Stimulated activated CD4-positive, alpha-beta T cell treated with anti-CD3 and anti-CD28 coated beads, TNF-alpha, amount 100 ng/mL, for 1 hour (primary cell): ENCODE results near the gene RNF31.
"Not testable (repeated sequence)": the region's sequence is repeated elsewhere in the genome, so short reads cannot be mapped to it uniquely, and the experiment has no call there.

Experiments
- DNase-seq, 3 donors: peaks; one replicate each; pipeline ENCODE4 v3.0.0-alpha.2; 2020; ENCODE audit warnings: low read depth in 3 of 3, low spot score in 1 of 3

The RNF31 gene

GRCh38 chr14:24146978-24147760 is at the start of gene RNF31:
Gene RNF31, plus strand, starts transcription at chr14:24147498. Its CDS starts 201 bp downstream, at chr14:24147699.
- peak; percentile 91 to 92 (median 92) for DNase-seq

DNA sequence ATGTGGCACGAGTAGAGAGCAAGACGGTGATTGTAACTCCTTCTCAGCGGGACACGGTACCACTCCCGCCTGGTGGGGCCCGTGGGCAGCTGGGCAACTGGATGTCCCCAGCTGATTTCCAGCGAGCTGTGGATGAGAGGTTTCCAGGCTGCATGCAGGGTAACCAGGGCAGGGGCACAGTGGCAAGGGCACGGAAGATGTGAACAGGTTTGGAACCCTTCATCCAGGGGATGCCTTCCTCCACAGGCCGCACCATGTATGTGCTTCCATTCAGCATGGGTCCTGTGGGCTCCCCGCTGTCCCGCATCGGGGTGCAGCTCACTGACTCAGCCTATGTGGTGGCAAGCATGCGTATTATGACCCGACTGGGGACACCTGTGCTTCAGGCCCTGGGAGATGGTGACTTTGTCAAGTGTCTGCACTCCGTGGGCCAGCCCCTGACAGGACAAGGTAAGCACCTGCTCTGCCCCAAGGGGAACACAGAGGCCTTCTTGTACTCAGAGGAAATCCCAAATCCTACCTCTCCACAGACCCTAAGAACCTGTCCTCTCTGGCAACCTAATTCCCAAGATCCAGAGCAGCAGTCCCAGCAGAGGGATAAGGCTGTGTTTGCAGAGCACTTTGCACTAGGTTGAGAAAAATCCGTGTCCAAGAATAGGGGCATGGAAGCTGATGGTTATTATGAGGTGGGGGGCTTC is 48.9 kb upstream of the RNF31 start:
- DNase-seq = no peak

DNA sequence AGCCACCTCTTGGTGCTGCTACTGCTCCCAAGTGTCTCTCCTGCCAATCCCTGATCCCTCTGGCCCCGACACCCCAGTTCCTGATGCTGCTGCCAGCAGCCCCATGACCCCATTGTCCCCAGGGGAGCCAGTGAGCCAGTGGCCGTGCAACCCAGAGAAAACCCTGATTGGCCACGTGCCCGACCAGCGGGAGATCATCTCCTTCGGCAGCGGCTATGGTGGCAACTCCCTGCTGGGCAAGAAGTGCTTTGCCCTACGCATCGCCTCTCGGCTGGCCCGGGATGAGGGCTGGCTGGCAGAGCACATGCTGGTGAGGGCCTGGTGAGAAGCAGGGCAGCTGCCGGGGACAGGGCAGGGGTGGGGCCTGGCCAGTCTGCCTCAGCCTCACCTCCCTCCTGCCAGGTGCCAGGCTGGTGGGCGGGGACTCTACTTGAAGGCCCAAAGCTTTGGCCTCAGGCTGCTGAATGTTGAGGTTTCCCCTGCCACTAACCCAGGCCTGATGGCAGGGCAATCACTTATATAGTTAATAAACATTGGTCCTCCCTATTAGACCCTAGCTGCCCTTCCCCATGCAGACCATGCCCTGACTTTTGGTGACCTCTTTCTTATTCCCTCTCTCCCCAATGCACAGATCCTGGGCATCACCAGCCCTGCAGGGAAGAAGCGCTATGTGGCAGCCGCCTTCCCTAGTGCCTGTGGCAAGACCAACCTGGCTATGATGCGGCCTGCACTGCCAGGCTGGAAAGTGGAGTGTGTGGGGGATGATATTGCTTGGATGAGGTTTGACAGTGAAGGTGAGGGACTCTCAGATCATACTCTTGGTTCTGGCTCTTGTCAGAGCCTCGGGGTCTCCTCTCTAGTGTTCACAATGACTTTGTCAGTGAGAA is 48.1 kb upstream of the RNF31 start:
- DNase-seq = no peak

DNA sequence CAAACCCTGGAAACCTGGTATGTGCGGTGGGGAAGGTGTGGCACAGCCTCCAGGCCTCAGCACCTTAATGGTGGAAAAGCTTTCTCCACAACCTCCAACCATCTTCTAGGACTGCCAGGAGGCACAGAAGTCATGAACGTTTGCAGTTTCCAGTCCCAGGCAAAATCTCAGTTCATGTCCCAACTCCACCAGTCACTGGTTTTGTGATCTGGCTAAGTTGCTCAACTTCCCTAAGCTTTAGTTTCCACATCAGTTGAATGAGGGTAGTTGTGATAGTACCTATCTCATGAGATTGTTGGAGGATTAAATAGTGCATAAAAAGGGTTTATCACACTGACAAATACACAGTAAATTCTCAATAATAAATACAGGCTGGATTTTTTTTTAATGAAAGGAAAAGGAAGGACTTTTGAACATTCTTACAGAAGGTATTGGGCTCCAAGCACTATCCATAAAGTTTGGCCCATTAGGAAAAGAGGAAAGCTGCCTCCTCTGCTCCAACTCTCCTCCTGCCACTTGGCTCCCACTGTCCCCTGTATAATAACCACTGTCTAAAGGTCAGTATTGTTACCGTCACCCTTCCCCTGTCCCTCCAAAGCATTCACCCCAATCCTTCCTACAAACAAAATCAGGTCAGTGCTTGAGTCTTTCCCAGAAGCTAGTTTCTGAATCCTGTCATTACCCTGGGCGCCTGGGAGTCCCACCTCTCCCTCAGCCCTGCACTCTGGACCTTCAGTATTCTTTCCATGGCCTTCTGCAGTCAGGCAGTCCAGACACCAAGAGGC is 46.9 kb upstream of the RNF31 start:
- DNase-seq = no peak

DNA sequence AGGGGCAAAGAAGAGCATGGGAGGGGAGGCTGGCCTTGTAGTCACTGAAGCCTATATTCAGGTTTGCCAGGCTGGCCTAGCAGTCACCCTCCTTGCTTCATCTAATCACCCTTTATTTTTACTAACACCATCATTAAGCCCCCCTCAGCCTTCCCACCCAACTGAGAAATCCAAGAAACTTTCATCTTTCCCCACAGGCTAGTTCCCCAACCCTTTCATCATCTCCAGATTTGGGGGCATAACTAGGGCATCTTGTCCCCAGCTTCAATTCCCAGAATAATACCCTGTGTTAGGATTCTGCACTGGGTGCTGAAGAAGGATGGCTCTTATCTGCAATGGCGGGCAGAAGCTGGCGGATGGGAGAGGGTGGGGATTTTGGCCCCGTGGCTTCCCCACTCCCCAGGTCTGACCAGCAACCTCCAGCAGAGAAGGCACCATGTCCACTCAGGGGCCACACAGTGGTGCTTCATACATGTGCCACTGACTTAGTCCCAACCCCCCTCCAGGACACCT is 46.3 kb upstream of the RNF31 start:
- DNase-seq = no peak

DNA sequence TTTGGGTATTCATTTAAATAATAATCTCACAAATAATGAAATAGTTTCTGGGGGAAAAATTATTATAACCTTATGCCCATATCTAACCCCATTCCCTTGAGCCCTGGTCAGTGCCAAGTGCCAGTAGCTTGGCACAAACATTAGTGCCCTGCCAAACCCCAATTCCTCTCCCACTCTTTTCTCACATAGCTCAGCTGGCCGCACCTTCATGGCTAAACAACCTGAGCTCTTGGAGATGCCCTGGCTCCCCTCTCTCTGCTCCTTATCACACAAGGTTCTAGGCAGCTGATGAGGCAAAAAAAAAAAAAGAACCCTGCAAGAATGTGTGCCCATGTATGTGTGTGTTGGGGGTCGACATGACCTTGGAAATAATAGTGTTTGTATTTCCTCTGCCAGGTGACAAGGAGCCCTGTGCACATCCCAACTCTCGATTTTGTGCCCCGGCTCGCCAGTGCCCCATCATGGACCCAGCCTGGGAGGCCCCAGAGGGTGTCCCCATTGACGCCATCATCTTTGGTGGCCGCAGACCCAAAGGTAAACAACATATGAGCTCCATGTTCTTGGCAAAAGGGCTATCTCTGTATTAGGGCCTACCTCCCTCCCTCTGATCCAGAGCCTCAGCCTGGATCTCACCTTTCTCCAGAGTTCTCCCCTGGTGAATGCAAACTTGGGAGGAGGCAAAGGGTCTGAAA is 44.8 kb upstream of the RNF31 start:
- DNase-seq = no peak

DNA sequence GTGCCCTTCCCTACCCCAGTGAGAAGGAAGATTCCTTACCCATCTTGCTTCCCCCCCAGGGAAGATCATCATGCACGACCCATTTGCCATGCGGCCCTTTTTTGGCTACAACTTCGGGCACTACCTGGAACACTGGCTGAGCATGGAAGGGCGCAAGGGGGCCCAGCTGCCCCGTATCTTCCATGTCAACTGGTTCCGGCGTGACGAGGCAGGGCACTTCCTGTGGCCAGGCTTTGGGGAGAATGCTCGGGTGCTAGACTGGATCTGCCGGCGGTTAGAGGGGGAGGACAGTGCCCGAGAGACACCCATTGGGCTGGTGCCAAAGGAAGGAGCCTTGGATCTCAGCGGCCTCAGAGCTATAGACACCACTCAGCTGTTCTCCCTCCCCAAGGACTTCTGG is 43.8 kb upstream of the RNF31 start:
- DNase-seq = no peak

DNA sequence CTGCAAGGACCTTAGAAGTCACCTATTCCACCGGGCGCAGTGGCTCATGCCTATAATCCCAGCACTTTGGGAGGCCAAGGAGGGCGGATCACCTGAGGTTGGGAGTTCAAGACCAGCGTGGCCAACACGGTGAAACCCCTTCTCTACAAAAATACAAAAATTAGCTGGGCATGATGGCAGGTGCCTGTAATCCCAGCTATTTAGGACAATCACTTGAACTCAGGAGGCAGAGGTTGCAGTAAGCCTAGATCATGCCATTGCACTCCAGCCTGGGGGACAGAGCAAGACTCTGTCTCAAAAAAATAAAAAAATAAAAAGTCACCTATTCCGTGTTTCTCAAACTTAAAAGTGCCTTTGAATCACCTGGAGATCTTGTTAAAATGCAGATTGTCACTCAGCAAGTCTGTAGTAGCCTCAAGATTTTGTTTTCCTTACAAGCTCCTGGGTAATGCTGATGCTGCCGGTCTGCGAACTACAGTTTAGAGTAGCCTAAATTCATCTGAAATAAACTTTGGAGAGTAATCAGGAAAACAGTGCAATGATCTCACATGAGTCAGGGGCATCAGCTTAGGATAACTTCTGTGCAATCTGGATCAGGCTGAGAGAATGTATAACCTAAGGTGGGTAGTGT is 41.6 kb upstream of the RNF31 start:
- not testable (repeated sequence) for DNase-seq

- DNase-seq = no peak
Measured at GRCh38 chr14:24106672-24107271, 40.5 kb upstream of the RNF31 start.

DNA sequence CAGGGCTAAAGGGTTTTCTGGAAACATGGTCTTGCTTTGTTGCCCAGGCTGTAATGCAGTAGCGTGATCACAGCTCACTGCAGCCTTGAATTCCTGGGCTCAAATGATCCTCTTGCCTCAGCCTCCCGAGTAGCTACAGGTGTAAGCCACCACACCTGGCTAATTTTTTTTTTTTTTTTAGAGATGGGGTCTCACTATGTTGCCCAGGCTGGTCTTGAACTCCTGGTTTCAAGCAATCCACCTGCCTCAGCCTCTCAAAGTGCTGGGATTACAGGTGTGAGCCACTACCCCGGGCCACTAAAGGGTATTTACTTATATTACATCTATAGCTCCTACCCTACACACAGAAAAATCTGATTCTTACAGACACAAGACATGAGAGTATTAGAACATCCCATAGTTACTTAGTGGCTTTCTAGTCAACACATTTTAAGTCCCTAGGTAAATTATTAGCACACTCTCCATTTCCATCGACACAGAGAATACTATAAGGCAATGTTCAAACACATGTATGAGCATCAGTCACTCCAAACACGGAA is 38.9 kb upstream of the RNF31 start:
- no peak for DNase-seq

- DNase-seq = no peak
Measured at GRCh38 chr14:24110060-24110459, 37.2 kb upstream of the RNF31 start.

DNA sequence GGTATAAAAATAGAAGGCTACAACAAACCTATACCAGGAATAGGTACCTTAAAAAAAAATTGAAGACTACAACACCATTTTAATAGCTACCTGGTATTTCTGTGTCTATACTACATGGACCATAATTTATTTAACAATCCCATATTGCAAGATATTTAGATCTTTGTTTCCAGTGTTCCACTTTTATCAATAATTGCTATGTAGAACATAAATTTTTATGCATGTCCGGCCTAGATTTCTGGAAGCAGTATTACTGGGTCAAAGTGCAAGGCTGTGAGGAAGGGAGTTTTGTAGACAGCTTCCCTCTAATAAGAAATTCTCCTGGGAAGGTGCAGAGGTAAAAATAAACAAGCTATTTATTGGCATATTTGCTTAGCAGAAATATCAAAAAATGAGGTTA is 36.8 kb upstream of the RNF31 start:
- no peak for DNase-seq

GRCh38 chr14:24113379-24113800 is 33.9 kb upstream of the RNF31 start:
- no peak for DNase-seq

DNA sequence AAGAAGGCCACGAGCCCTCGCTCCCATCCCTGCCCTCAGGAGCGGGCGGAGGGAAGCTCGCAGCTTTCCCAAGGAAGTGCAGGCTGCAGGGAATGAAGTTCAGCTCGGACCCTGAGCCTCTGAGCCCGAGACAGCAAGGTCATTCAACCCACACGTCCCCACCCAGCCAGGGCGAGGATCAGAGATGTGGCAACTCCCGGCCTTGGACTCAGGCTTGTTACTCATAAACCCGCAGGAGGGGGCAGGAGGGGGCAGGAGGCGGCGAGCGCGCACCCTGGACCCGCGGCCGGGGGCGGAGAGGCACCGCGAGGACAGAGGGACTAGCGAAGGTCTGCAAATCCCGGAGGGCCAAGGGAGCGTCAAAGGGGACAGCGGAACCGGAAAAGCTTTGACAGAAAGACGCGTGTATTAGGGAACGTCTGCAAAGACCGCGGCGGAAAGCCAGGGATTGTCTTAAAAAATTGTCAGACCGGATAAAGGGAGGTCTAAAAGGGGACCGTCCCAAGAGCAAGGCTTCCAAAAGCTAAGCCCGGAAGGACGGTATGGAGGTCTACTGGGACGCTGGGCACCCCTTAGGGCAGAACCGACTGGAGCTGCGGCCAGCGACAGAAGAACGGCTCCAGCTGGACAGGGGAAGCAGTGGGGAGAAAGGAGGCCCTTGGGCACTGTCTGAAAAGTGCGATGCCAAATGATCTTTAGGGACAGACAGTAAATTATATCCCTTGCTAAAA is 33.3 kb upstream of the RNF31 start:
- DNase-seq = peak; percentile 43 to 56 (median 43)

- peak; percentile 93 to 96 (median 95) for DNase-seq
Measured at GRCh38 chr14:24114532-24115421, 32.5 kb upstream of the RNF31 start, which contains the start of the genes DCAF11 and NRL. Gene DCAF11, plus strand, starts transcription at chr14:24114777. Its CDS starts 818 bp downstream, at chr14:24115595. Gene NRL, minus strand, starts transcription at chr14:24114949. Its CDS starts 32,101 bp downstream, at chr14:24082848.

DNA sequence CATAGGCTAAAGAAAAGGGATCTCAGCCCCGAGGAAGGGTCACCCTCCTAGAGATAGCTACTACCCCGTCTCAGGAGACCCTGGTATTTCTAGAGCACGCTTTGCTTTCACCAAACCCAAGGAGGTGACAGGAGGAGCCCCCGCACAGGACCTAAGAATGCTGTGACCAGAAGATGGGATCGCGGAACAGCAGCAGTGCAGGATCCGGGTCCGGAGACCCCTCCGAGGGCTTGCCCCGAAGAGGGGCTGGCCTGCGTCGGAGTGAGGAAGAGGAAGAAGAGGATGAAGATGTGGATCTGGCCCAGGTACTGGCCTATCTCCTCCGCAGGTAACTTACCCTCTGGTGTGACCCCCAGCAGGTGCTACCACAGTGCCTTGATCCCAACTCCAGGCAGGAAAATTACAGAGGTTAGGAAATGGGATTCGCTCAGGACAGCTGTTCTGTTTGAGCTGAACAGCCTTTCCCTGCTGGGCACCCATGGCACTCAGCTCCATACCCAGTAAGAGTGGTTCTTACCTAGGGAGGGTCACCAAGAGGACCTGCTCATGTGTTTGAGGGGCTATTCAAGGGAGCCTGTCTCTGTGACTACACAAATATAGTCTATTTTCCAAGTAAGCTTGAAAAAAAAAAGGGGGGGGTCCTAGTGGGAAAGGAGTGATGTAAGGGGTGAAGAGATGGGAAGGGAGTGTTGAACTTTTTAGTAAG is 31.7 kb upstream of the RNF31 start:
- DNase-seq = no peak
